Stimulated activated CD4-positive, alpha-beta T cell treated with anti-CD3 and anti-CD28 coated beads, Interleukin-4, amount 100 ng/mL, for 24 hours (primary cell): ENCODE data around the gene DNAJC5G.
"Not testable (repeated sequence)": the region's sequence is repeated elsewhere in the genome, so short reads cannot be mapped to it uniquely, and the experiment has no call there.

ENCODE experiments used
- DNase-seq: peaks from one replicate; pipeline ENCODE4 v3.0.0-alpha.2; 2020

Gene DNAJC5G

GRCh38 chr2:27255187-27255586 is 20.0 kb upstream of the DNAJC5G start:
- DNase-seq: no peak

GRCh38 chr2:27255660-27256059 is 19.6 kb upstream of the DNAJC5G start:
- no peak for DNase-seq

GRCh38 chr2:27256855-27257454 is 18.3 kb upstream of the DNAJC5G start:
- DNase-seq: no peak

DNA sequence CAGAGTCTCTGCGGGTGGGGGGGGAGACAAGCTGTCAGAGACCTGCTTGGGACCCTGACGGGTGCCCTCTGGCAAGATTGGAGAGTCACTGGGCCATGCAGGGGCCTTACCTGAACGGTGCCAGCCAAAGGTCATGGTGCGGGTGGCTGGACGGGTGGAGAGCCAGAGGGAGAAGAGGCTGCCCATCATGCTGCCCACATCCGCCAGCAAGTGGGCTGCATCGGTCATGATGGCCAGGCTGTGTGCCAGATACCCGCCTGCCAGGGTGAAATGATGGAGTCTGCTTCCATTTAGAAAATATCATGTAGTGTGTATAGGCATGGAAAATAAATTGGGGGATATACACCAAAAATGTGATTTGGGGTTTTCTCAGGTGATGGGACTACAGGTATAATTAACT is 17.2 kb upstream of the DNAJC5G start:
- no peak for DNase-seq

GRCh38 chr2:27261241-27261925 is 13.8 kb upstream of the DNAJC5G start:
- DNase-seq: no peak

DNA sequence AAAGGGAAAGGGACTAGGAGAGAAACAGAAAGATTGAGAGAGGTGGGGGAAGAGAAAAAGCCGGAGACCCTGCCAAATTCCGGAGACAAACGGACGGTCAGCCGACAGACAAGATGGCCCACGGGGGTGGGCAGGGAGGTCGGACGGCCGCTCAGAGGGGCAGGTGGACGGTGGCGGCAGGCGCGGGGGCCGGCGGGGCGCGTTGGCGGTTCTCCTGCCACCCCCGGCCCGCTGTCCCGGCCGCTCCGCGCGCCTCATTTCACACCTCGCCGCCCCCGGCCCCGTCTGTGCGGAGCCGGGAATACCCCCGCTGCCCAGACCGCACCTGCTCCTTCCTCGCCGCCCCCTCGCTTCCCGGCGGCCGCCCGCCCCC is 13.3 kb upstream of the DNAJC5G start:
- no peak for DNase-seq

DNA sequence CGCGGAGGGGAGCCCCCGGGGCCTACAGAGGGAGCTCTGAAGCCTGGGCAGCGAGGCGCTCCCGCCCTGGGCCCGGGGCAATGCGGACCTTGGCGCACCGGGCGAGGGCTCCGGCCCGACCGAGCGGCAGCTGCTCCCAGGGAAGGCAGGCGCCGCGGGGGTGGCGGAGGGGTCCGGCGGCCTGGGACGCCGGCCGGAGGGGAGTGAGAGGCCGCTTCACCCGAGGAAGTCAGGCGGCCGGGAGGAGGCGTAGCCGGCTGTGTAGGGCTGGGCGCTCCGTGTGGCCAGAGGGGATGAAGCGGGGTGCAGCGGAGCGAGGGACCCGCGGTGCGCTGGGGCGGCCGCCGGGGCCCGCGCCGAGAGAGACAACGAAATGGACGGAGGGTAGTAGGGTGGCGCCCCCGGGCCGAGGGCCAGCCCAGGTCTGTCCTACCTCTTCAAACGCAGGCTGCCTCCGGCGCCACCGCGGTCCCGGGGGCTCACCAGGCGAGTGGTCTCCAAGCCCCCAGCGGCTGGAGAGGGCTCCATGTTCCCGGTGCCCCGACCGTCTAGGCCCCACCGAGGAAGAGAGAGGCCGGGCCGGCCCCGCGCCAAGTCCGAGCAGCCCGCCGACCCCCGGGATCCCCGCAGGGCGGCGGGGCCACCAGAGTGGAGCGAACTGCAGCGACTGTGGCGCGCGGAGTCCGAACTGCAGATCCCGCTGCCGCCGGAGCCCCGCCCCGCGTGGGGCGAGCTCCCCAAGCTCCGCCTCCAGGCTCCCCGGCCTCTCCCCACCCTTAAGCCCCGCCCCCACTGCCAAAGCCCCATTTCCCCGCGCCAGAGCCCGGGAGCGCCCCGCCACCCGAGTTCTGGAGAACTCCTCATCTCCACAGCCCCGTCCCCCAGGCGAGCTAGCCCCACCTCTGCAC is 12.6 kb upstream of the DNAJC5G start, which contains the start of gene SLC30A3:
TSS of gene SLC30A3 (minus strand) at position 669 of the 908 bp plus-strand sequence. CDS start at position 528, 141 bp downstream.
- DNase-seq: peak; percentile 69

- no peak for DNase-seq
These were observed 11.7 kb upstream of the DNAJC5G start for GRCh38 chr2:27263287-27264252.

- no peak for DNase-seq
These were observed 10.9 kb upstream of the DNAJC5G start for GRCh38 chr2:27264253-27264752.

GRCh38 chr2:27264753-27265535 is 10.3 kb upstream of the DNAJC5G start:
- peak; percentile 63 for DNase-seq

DNA sequence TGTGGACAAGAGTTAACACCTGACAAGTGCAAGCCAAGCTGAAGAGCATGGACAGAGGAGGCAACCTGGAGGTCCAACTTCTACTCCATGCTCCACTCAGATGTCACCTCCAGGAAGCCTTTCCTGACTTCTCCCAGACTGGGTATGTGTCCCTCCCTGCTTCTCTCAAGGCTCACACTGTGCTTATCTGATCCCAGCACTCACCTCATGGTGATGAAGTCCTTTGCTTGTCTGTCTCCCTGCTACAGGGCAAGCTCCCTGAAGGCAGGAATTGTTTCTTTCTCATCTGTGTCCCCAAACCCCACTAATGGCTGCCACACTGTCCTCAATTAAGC is 9.7 kb upstream of the DNAJC5G start:
- no peak for DNase-seq

DNA sequence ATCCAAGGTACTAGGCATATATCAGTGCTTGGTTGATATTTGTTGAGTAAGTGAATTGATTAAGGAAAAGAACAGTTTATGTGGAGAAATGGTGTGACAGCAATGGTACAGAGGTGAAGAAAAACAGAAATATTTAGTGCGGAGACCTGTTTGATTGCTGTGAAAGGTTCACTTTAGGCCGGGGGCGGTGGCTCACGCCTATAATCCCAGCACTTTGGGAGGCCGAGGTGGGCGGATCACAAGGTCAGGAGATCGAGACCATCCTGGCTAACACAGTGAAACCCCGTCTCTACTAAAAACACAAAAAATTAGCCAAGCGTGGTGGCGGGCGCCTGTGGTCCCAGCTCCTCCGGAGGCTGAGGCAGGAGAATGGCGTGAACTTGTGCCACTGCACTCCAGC is 6.9 kb upstream of the DNAJC5G start:
- not testable (repeated sequence) for DNase-seq

DNA sequence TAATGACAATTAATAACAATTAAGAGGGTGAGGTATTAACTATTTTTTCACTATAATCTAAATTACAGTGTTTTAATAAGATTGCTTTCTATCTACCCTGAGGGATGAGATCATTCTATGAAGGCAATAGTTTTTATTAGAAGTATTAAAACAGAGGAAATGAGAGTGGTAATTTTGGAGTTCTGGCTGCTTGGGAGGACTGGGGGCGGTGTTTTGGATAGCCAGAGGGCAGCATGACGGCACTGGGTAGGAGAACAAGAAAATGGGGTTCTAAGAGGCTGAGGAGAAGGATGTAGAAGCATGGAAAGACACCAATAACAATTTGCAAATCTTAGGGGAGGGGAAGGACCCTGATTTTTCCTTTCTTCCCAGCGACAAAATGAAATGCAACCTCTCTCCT is 5.1 kb upstream of the DNAJC5G start:
- DNase-seq: no peak

- no peak for DNase-seq
These were observed 4.6 kb upstream of the DNAJC5G start for GRCh38 chr2:27270670-27271069.

- DNase-seq: no peak
These were observed 3.4 kb upstream of the DNAJC5G start for GRCh38 chr2:27271631-27272340.

DNA sequence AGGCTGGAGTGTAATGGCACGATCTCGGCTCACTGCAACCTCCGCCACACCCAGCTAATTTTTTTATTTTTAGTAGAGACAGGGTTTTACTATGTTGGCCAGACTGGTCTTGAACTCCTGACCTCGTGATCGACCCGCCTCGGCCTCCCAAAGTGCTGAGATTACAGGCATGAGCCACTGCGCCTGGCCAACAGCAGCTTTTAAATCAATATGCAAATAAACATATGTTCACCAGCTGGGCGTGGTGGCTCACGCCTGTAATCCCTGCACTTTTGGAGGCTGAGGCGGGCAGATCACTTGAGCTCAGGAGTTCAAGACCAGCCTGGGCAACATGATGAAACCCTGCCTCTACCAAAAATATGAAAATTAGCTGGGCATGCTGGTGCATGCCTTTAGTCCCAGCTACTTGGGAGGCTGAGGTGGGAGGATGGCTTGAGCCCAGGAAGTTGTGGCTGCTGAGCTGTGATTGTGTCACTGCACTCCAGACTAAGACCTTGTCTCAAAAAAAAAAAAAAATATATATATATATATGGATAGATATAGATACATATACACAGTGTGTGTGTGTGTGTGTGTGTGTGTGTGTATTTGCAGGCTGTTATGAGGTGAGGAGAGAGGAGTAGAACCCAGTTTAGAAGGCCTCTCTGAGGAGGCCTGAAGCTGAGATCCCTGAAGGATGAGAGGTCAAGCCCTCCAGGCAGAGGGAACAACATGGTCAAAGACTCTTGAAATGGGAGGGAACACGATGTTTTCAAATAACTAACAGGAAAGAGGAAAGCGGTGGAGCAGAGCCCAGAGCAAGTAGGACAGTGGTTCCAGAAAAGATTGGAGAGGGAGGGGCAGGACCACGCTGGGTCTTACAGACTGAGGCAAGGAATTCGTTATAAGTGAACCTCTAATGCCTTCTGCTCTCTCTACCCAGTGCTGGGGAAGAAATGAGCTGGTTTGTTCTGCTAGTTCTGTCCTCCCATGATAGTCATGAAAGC is 2.4 kb upstream of the DNAJC5G start:
- DNase-seq: not testable (repeated sequence)

GRCh38 chr2:27278010-27278409 is 2.8 kb downstream of the DNAJC5G start:
- DNase-seq: no peak

GRCh38 chr2:27280826-27281225 is 5.6 kb downstream of the DNAJC5G start:
- DNase-seq: no peak

DNA sequence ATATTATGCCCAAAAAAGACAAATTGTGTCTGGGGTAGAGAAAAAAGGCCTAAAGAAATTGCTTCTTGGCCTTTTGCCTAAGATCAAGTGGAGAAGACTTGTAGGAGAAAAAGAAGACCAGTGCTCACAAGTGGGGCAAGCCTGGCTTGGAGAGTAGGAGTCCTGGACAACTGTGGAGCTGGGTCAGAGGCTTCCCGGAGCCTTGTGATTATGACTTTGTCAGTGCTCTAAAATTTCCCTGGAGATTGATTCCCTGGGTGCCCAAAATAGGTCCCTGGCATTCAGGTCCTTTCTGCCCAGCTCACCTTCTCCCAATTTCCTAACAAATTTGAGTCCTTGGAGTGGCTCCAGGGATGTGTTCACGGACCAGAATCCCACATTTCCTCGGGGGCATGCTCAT is 6.2 kb downstream of the DNAJC5G start:
- DNase-seq: no peak
